HepG2 (cell line): ENCODE data around the gene GJC2.

ENCODE experiments used
- JUN ChIP-seq: sonication (generic); formaldehyde crosslinking; IDR thresholded peaks from 2 replicates; pipeline ENCODE4 v1.4.0; 2020; ENCODE audit warnings: mild to moderate bottlenecking, missing genetic modification reagents
- MTA1 ChIP-seq: sonication (generic); formaldehyde crosslinking; IDR thresholded peaks from 2 replicates; pipeline ENCODE4 v1.4.0; 2020; ENCODE audit warnings: missing genetic modification reagents, mild to moderate bottlenecking, borderline replicate concordance
- RAD21 ChIP-seq: fragments of 450-650 bp; formaldehyde crosslinking; IDR thresholded peaks from 2 replicates; pipeline ENCODE4 v1.5.0; 2020; ENCODE audit warnings: mild to moderate bottlenecking
- TF ChIP-seq, protein P1 (sequence below): sonication (generic); formaldehyde crosslinking; IDR thresholded peaks from 2 replicates; pipeline ENCODE4 v1.5.0; 2020; ENCODE audit warnings: missing genetic modification reagents

DNA sequence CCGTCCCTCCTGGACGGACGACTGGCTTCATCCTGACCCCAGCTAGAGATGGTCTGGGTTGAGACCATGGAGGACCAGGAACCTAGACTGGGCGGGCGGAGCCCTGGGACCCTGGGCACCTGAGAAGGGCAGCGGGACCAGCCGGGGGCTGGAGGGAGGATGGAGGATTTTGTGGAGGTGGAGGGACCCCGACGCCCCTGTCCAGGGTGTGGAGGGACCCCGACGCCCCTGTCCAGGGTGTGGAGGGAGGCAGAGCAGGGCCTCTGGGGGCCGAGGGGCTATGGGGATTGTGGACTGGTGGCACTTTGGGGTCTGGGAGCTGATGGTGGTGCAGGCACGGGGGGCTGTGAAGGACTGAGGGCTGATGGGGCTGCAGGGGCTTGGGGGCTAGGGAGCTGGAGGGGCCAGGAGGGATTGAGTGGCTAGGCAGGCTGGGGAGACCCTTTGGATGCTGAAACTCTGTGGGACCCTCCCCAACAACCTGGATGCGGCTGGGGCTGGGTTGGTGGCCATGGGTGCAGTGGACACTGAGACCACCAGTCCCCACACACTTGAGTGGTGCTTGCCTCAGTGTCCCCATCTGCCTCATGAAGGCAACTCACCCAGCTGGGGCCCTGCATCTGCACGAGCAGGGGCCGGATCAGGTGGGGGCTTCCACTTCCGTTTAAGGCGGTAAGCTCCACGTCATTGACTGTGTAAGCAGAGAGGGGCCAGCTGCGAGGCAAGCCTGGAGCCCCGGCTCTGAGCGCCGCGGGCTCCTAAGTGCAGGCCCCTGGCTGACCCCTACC, 7.4 kb downstream of the GJC2 start:
- TF ChIP-seq, protein P1, sequence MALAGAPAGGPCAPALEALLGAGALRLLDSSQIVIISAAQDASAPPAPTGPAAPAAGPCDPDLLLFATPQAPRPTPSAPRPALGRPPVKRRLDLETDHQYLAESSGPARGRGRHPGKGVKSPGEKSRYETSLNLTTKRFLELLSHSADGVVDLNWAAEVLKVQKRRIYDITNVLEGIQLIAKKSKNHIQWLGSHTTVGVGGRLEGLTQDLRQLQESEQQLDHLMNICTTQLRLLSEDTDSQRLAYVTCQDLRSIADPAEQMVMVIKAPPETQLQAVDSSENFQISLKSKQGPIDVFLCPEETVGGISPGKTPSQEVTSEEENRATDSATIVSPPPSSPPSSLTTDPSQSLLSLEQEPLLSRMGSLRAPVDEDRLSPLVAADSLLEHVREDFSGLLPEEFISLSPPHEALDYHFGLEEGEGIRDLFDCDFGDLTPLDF: no peak
- TF ChIP-seq RAD21 (CRISPR knock-in tag): no peak
- TF ChIP-seq MTA1: no peak
- TF ChIP-seq JUN (CRISPR knock-in tag): no peak
